Suppressor macrophage (primary cell): ENCODE data around the gene BICRA.
A peak's percentile ranks its signal among the peaks of the same experiment; 100 is the strongest.
"Not testable (repeated sequence)": the region's sequence is repeated elsewhere in the genome, so short reads cannot be mapped to it uniquely, and the experiment has no call there.

Source experiments
- DNase-seq, 4 experiments: peaks; one replicate each; pipeline ENCODE4 v3.0.0-alpha.2; 2020 to 2022

The BICRA gene

DNA sequence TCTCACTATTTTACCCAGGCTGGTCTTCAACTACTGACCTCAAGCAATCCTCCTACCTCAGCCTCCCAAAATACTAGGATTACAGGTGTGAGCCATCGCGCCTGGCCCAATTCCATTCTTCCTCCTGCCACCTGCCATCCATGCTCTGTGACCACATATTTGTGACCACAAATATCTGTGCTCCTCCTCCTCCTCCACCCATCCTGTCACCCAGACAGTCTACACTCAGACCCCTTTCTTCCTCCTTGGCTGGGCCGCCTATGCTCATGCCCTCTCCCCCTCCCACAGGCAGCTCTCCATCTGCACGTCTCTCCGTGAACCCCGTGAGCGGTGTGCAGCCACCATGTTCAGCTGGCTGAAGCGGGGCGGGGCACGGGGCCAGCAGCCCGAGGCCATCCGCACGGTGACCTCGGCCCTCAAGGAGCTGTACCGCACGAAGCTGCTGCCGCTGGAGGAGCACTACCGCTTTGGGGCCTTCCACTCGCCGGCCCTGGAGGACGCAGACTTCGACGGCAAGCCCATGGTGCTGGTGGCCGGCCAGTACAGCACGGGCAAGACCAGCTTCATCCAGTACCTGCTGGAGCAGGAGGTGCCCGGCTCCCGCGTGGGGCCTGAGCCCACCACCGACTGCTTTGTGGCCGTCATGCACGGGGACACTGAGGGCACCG lies 107.5 kb downstream of the BICRA start:
- no peak for DNase-seq

DNA sequence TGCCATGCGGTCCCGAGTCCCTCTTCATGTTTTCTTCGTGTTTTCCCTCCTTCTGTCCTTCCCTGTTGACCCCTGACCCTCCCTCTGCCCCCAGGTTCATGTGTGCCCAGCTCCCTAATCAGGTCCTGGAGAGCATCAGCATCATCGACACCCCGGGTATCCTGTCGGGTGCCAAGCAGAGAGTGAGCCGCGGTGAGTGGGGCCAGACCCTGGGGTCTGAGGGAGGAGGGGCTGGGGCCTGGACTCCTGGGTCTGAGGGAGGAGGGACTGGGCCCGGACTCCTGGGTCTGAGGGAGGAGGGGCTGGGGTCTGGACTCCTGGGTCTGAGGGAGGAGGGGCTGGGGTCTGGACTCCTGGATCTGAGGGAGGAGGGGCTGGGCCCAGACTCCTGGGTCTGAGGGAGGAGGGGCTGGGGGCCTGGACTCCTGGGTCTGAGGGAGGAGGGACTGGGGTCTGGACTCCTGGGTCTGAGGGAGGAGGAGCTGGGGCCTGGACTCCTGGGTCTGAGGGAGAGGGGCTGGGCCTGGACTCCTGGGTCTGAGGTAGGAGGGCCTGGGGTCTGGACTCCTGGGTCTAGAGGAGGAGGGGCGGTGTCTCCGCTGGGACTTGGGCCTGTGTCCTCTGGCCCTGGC lies 109.6 kb downstream of the BICRA start:
- DNase-seq, result not testable (repeated sequence)

DNA sequence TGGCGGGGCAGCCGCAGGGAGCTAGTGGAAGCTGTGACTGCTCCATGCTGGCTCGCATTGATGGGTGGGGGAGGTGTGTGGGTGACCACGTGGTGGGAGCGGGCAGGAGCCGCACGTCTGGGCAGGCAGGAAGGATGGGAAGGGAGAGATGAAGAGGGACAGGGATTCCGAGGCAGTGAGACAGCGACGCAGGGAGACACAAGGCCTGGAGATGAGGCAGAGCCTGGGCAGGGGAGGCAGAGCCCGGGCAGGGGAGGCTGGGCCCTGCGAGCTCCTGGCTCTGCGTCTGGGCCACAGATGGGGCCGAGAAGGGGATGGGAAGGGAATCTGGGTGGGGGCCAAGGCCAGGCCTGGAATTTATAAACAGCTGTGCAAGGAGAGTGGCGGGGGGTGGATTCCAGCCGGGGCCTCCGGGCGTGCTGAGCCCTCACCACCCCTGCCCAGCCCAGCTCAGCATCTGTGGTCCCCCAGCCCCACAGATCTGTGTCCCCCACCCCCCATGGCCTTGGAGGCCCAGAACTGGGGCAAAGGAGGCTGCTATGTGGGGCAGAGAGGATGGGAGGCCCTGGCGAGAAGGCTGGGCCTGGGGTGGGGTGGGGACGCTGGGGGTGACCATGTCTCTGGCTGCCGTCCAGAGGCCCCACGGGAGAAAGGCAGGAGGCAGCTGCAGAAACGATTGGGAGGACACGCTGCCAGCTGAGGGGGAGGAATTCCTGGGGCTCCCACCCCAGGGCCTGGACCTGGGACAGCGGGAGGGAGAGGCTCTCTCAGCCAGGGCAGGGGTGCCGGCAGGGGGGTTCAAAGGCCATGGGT lies 110.3 kb downstream of the BICRA start:
- DNase-seq, result no peak

DNA sequence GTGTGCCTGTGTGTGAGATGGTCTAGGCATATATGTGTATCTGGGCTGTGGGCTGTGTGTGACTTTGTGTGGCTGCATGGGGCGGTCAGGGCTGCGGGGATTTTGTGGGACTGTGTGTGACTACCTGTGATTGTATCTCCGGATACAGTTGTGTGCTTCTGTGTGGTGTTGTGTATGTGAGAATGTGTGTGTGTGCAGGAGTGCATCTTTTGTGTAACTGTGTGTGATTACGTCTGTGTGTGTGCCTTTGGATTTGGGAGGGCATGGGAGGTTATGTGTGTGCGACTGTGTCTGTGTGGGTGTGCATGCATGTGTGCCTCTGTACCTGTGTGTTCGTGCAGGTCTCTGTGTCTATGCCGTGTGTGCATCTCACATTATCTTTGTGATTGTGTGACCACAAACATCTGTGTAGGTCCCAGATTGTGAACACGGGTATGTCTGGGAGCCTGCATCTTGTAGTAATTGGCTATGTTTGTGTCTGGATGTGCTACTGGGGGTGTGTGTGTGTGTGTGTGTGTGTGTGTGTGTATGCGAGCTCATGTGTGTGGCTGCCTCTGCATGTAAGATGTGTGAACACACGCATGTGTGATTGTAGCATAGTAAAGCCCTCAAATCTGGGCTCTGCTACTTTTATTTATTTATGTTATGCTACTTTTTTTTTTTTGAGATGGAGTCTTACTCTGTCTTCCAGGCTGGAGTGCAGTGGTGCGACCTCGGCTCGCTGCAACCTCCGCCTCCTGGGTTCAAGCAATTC lies 111.9 kb downstream of the BICRA start:
- DNase-seq, result no peak

DNA sequence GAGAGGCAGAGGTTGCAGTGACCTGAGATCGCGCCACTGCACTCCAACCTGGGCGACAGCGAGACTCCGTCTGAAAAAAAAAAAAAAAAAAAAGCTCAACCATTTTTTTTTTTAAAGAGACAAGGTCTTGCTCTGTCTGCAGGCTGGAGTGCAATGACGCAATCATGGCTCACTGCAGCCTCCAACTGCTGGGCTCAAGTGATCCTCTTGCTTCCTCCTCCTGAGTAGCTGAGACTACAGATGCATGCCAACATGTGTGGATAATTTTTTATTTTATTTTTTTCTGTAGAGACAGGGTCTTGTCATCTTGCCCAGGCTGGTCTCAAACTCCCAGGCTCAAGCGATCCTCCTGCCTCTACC lies 114.6 kb downstream of the BICRA start:
- peak; percentile 73 to 86 (median 84) for DNase-seq

DNA sequence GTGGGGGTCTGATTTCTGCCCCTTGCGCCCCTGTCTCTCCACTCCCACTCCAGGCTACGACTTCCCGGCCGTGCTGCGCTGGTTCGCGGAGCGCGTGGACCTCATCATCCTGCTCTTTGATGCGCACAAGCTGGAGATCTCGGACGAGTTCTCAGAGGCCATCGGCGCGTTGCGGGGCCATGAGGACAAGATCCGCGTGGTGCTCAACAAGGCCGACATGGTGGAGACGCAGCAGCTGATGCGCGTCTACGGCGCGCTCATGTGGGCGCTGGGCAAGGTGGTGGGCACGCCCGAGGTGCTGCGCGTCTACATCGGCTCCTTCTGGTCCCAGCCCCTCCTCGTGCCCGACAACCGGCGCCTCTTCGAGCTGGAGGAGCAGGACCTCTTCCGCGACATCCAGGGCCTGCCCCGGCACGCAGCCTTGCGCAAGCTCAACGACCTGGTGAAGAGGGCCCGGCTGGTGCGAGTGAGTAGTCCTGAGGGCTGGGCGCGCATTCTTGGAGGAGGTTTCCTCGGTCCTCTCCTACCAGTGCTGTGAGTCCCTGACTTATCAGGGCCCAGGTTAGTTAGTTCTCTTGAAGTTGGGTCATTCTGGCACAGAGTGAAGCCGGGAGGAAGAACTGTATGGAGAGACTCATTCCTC lies 116.9 kb downstream of the BICRA start:
- DNase-seq, result no peak

DNA sequence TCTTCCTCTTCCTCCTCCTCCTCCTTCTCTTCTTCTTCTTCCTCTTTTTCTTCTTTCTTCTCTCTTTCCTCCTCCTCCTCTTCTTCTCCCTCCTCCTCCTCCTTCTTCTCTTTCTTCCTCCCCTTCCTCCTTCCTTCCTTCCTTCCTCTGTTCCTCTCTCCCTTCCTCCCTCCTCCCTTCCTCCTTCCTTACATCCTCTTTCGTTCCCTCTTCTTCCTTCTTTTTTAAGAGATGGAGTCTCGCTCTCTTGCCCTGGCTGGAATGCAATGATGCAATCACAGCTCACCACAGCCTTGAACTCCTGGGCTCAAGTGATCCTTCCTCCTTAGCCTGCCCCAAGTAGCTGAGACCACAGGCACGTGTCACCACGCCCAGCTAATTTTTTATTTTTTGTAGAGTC lies 117.5 kb downstream of the BICRA start:
- peak in 3 of 4 experiments; percentile 30 to 34 (median 31) for DNase-seq

DNA sequence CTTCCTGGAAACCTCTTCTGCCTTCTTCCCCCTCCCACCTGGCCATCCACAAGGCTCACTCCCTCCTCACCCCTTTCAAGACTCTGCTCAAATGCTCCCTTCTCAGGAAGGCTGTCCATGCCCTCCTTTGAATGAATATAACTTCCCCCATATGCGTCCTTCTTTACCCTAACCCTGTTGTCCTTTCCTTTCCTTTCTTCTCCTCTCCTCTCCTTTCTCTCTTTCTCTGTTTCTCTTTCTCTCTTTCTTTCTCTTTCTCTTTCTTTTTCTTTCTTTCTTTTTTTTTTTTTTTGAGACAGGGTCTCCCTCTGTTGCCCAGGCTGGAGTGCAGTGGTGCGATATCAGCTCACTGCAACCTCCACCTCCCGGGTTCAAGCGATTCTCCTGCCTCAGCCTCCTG lies 119.4 kb downstream of the BICRA start:
- DNase-seq, result not testable (repeated sequence)

DNA sequence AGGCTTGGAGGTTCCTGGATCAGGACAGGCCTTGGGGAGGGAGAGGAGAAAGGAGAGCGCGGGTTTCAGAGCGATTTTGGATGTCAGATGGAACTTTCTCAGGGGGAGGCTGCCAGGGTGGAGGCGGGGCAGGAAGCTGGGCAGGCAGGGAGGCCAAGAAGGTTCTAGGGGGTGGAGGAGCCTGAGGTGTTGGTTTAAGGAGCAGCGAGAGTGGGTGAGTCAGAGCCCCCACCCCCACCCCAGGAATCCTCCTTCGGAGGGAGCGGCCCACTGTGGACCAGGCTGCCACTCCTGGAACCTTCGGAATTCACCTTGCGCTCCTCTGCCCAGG lies 120.5 kb downstream of the BICRA start:
- no peak for DNase-seq

DNA sequence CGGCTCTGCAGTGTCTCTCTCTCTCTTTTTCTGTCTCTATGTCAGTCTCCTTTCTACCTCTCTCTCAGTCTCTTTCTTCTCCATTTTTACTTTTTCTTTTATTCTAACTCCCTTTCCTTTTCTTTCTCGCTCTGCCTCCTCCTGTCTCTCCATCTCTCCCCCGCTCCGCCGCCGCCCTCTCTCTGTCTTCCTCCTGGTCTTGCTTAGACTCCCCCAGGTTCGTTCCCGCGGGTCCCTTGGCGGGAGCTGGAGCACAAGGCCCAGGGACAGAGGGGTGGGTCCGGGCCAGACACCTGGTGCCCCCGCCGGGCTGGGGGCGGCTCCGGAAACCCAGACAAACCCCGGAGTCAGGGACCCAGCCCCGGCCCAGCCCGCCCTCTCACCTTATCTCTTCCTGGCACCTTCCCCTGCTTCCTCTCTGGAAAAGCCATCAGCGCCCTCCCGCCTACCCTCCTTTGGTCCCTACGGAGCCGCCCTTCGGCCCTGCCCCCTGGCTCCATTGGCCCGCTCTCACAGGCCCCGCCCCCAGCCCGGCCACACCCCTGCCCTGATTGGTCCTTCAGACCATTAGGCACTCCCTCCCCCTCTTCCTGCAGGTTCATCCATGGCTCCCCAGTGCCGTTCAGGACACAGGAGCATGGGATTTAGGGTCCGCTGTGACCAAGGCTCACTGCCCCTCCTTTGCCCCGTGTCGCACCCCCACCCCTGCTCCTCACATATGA lies 121.0 kb downstream of the BICRA start:
- peak in 1 of 4 experiments; percentile 48 for DNase-seq

DNA sequence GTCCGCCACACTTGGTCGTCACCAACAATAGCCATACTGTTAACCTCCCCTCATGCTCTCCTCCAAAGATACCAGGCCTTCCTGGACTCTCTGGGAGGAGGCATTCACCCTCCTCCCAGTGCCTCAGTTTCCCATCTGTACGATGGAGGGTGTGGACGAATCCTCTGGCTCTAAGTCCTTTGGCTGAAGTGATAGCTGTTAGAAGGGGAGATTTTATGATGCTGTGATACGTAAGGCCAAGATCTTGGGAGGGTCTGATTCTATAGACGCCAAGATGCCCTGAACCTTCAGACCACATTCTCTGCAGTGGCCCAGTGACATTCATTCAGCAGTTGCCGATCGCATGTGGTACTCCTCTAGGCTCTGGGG lies 121.6 kb downstream of the BICRA start:
- no peak for DNase-seq

DNA sequence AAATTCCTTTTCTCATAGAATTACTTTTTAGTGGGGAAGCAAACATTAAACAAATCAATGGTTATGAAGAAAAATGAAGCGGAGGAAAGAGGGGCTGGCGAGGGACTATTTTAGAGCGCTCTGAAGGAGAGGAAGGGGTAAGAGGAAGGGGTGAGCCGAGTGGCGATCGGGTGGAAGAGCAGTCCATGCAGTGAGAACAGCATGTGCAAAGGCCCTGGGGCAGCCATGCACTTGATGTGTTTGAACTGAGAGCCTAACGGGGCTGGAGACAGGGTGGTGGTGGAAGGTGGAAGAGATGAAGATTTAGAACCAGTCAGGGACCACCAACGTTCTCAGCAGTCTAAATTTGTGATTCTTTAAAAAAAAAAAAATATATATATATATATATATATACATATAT lies 122.0 kb downstream of the BICRA start:
- no peak for DNase-seq

DNA sequence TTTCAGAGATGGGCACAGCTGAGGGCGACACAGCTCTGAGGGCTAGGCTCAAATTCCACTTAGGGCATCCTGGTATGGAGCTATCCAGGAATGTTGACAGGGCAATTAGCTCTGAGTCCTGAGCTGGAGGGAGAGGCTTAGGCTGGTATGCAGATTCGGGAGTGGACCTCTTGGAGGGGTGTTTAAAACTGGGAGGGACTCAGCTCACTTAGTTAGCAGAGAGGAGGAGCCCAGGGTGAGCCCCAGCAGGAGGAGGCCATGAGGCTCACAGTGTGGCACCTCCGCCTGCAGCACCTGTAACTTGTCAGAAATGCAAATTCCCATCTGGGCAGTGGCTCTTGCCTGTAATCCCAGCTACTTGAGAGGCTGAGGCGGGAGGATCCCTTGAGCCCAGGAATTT lies 126.2 kb downstream of the BICRA start:
- no peak for DNase-seq

DNA sequence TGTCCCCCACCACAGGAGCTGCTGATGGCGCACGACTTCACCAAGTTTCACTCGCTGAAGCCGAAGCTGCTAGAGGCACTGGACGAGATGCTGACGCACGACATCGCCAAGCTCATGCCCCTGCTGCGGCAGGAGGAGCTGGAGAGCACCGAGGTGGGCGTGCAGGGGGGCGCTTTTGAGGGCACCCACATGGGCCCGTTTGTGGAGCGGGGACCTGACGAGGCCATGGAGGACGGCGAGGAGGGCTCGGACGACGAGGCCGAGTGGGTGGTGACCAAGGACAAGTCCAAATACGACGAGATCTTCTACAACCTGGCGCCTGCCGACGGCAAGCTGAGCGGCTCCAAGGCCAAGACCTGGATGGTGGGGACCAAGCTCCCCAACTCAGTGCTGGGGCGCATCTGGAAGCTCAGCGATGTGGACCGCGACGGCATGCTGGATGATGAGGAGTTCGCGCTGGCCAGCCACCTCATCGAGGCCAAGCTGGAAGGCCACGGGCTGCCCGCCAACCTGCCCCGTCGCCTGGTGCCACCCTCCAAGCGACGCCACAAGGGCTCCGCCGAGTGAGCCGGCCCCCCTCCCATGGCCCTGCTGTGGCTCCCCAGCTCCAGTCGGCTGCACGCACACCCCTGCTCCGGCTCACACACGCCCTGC lies 132.1 kb downstream of the BICRA start:
- DNase-seq, result no peak

DNA sequence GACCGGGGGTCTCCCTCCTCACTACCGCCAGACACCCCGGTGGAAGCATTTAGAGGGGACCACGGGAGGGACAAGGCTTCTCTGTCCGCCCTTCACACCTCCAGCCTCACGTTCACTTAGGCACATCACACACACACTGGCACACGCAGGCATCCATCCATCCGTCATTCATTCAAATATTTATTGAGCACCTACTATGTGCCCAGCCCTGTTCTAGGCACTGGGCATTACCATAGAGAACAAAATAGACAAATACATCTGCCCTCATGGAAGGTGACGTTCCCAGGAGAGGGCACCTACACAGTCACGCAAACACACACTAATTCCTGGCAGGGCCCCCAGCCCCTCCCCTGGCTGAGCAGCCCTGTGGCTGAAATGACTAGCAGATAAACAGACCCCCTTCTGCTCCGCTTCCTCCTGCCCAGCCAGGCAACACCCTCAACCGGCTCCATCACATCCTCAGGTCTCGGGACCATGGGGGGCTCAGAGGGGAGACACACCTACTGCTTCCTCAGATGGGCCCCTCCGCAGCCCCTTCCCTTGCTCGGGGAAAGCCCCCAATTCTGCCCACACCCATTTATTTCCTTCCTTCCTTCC lies 132.7 kb downstream of the BICRA start:
- DNase-seq, result no peak

DNA sequence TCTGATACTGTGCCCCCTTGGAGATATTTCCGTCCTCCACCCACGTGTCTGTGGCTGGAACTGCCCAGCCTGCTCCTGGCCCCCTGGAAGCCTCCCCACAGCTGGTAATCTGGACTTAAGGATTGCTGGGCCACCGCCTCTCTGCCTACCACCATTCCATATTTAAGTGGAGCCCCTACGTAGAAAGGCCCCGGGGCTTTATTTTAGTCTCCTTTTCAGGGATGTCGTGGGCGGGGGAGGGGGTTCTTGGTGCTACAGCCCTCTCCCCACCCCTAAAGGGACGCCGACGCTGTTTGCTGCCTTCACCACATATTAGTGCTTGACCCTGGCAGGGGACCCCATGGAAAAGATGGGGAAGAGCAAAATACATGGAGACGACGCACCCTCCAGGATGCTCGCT lies 133.7 kb downstream of the BICRA start:
- DNase-seq, result no peak

DNA sequence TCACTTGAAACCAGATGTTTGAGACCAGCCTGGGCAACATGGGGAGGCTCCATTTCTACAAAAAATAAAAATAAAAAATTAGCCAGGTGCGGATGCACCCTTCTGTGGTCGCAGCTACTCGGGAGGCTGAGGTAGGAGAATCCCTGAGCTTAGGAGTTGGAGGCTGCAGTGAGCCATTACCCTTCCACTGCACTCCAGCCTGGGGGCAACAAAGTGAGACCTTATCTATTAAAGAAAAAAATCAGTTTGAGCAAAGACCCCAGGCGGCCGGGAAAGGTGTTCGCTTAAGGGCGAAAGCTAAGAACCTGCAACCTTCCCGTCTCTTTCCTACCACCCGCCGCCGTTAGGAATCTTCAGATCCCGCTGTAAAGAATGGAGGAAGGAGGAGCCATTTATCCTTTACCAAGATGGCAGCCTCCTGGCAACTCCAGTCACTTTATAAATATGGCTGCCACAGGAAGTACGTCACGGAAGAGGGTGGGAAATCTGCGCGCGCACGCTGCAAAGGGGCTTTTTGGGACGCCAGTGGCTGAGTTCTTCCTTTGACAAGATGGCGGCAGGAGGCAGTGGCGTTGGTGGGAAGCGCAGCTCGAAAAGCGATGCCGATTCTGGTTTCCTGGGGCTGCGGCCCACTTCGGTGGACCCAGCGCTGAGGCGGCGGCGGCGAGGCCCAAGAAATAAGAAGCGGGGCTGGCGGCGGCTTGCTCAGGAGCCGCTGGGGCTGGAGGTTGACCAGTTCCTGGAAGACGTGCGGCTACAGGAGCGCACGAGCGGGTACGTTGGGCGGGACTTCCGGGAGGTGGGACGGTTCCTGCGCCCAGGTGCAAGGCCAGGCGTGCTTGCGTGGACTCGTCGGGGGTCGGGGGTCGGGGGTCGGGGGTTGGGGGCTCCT lies 136.3 kb downstream of the BICRA start, which contains the start of gene NOP53:
TSS of gene NOP53 (plus strand) at position 537 of the 892 bp plus-strand sequence. CDS start at position 551, 14 bp downstream.
- peak; percentile 97 to 99 (median 98) for DNase-seq

DNA sequence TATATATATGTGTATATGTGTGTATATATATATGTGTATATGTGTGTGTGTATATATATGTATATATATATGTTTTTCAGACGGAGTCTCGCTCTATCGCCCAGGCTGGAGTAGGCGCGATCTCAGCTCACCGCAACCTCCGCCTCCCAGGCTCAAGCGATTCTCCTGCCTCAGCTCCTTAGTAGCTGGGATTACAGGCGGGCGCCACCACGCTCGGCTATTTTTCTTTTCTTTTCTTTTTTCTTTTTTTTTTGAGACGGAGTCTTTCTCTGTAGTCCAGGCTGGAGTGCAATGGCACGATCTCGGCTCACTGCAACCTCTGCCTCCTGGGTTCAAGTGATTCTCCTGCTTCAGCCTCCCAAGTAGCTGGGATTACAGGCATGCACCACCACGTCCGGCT lies 137.2 kb downstream of the BICRA start:
- DNase-seq, result not testable (repeated sequence)

DNA sequence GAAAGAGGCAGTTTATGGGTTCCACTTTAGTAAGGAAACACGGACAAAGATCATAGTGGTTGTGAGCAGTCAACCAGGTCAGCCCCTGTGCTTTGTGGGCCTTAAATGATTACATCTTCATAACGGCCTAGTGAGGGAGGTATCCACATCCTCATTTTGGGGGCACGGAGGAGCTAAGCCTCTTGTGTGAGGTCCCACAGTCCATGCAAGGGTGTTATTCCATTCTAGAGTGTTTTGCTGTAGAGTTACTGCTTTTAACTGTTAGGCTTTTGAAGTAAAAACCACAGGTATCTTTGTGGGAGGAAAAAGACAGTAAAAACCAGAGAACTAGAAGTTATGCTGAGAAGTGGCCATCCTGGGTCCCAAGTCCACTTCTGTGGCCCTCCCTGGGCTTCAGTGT lies 140.4 kb downstream of the BICRA start:
- DNase-seq, result no peak

DNA sequence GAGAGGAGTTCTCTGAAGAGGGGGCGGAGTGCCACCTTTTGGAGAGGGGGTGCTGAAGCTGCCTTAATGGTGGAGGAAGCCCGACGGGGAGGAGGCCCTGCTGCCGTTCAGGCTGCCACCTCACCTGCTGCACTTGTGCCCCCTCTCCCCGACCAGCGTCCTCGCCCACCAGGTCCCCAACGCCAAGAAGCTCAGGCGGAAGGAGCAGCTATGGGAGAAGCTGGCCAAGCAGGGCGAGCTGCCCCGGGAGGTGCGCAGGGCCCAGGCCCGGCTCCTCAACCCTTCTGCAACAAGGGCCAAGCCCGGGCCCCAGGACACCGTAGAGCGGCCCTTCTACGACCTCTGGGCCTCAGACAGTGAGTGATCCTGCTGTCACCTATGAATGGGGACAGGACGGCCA lies 141.8 kb downstream of the BICRA start:
- no peak for DNase-seq
